CD4-positive, alpha-beta T cell treated with Interleukin-10 for 1 hour (primary cell): ENCODE measurements around the gene ANXA3.
"Not testable (repeated sequence)": the region's sequence is repeated elsewhere in the genome, so short reads cannot be mapped to it uniquely, and the experiment has no call there.

Experiments used
- DNase-seq: peaks from one replicate; pipeline ENCODE4 v3.0.0-alpha.2; 2020

The ANXA3 gene, protein sequence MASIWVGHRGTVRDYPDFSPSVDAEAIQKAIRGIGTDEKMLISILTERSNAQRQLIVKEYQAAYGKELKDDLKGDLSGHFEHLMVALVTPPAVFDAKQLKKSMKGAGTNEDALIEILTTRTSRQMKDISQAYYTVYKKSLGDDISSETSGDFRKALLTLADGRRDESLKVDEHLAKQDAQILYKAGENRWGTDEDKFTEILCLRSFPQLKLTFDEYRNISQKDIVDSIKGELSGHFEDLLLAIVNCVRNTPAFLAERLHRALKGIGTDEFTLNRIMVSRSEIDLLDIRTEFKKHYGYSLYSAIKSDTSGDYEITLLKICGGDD

DNA sequence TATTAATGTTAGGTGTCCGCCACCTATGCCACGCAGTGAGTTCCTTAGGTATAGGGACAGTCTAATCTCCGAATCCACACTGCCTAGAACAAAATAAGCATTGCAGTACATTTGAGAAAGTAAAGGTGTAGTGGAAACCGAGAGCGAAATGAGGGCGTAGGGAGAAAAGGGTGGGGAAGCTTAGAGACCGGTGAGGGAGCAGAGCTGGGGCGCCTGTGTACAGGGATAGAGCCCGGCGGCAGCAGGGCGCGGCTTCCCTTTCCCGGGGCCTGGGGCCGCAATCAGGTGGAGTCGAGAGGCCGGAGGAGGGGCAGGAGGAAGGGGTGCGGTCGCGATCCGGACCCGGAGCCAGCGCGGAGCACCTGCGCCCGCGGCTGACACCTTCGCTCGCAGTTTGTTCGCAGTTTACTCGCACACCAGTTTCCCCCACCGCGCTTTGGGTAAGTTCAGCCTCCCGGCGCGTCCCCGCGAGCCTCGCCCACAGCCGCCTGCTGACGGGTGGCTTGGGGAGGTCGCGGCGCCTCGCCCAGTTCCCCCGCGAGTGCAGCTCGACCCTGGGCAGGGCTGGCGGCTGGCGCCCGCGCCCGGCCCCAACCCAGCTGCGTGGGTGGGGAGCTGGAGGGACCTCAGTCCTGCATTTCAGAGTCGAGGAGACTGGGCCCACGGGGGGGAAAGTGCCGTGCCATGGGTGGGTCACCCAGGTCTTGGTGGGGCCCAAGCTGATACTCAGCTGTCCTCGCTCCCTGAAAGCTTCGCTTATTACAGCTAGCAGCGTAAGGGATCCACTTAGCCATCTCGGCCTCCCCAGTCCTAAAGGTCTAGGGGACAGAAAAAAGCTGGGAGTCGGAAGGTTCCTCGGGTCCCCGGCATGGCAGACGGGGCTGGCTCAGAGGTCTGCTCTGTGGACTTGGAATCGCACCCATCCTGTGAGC, at the start of gene ANXA3:
Gene ANXA3 (plus strand): TSS at position 351 of the 932 bp plus-strand sequence. CDS start 2,704 bp downstream, outside the sequence.
- no peak for DNase-seq

DNA sequence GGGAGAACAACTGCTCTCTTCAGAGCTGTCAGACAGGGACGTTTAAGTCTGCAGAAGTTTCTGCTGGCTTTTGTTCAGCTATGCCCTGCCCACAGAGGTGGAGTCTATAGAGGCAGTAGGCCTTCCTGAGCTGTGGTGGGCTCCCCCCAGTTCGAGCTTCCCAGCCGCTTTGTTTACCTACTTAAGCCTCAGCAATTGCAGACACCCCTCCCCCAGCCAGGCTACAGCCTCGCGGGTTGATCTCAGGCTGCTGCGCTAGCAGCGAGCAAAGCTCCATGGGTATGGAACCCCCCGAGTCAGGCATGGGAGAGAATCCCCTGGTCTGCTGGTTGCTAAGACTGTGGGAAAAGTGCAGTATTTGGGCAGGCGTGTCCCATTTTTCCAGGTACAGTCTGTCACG, 45.3 kb upstream of the ANXA3 start:
- not testable (repeated sequence) for DNase-seq

DNA sequence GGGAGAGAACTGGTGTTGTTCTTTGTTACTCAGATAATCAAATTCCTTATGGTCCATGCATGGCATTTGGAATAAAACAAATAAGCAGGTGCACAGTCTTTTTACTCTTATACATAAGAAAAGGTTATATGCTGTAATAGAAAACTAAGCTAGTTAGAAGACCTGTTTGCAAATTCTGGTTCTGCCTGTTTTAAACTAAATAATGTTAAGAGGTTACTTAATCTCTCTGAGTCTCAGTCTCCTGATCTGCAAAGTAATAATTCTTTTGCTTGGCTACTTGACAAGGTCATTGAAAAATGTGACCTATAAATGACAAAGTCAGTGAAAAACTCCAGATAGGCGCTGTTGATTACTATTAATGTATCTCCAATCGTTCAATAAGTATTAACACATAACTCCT, 42.5 kb upstream of the ANXA3 start:
- DNase-seq = no peak

DNA sequence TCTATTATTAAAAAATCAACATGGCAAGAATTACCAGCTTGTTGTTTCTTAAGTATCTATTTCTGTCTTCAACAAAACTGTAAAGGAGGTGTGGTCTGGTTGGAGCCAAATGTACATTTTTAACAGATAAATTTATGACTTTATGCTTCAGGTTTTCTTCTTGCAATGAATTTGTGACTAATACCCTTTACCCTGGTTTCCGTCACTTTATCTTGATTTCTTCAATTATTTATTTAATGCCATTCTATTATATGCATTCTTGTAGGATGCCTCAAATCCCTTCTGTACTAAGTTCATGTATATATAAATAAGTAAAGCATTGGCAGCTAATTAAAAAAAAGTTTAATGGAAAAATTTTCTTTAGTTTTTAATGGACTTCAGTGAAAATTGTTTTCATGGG, 41.5 kb upstream of the ANXA3 start:
- no peak for DNase-seq

DNA sequence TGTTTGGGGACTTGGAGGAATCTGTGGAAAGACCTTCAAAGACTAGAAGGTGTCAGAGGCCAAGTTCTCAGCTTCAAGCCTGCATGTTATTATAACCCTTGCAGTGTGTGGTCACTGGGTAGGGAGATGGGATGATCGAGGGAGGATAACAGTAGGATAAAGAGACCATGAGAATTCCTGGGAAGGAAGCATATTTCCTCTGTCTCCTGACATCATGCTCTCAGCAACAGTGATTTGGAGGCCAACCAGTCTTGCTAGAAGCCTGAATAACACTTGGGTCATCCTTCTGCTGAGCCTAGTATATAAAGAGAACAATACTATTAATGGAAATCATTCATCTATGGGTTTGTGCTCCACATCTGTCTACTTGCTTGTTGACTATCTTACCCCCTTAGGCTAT, 40.9 kb upstream of the ANXA3 start:
- no peak for DNase-seq

DNA sequence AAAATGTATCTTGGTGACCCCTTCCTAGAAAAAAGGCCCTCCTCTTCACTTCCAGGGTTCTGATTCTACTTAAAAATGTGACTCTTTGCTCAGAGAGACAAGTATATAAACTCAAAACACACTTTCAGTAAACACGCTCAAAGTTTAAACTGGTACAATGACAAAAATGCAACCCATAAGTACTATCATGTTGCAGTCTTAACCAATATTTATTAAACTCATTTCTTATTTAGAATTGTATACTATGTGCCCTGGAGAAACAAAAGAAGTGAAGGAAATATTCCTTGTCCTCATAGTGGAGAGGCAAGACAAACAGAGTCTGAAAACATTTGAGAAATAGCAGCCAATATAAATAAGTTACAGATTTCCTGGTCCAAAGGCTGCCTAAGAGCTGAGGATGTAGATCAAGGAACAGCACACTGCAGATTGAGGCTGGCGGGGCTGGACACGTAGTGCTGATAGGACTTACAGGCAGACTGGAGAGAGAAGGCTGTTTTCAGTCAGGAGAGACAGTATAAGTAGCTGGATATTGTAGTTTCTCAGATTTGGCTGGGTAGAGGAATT, 39.1 kb upstream of the ANXA3 start:
- DNase-seq = no peak

DNA sequence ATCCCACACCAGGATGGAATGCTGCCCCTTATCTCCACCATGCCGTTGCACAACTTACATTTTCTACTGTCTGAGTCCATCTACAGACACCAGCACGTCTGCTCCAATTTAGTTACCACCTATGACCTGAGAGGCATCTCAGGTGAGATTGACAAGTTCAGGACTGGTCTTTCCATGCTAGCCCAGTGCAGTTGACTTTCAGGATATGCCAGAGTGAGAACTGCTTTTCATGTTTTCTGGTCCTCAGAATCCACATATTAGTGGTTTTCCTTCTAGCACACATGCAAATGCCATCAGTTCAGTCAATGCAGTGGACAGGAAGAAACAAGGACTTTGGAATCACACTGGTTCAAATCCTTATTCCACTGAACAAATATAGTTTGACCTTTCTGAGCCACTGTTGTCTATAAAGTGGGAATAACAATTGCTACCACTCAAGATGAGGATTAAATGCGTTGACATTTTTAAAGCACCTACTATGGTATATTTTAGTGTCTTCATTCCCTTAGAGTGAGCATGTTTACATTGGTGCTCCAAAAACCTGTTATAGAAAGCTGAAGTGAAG, 38.1 kb upstream of the ANXA3 start:
- DNase-seq = no peak

DNA sequence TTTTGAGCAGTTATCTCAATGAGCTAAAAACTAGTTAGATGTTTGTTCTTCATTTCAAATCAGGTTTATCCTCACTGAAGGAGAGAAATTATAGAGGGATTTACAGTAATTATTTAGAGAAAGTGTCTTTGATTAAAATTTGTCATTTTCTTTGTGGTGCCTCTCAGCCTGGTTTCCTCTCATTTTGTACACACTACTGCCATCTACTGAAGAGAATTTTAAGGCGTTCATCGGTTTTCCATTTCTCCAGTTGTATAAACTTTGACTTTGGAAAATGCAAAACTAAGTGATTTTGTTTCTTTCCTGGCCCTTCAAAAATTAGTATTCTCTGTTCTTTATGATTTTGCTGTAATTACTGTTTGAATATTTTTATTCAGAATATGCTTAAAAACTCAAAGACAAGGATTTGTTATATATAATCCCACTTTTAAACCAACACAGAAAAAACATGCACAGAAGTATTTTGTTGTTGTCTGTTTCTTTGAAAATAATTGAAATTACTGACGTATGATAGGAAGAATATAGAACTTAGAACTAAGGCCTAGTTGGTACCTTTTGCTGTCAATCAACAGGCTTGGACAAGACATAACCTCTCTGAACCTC, 34.4 kb upstream of the ANXA3 start:
- DNase-seq = no peak

DNA sequence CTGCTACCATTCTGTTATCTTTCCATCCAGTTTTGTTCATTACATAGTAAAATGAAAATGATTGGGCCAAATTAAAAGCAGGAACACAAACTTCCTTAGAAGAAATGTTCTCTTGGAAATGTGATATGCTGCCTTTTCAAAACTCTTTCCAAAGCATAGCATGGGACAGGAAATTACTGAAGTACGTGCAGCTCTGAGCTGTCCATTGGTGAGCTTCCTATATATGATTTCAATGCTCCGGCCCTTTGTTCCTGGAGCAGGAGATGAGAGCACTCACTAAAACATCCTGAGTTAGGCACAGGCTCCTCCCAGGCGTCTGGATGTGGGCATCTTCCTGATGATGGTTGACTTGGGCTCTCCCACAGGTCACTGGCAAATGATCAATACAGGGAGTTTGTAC, 33.0 kb upstream of the ANXA3 start:
- DNase-seq = no peak

DNA sequence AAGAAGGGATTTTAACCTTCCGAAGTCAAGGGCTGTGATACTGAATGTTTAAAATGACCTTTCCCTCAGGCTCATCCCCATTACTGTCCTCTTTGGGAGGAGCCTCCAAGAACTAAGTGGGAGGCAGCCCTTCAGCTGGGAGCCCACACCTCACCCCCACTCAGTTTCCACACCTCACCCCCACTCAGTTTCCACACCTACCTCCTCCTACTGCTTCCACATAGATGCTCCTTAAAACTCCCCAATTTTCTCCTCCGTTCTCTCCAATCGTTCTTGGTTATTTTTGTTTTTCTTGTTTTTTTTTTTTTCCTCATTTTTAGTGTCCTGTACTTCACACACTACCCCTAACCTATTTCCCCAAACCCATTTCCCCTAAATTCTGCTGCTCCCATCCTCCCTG, 31.6 kb upstream of the ANXA3 start:
- no peak for DNase-seq

DNA sequence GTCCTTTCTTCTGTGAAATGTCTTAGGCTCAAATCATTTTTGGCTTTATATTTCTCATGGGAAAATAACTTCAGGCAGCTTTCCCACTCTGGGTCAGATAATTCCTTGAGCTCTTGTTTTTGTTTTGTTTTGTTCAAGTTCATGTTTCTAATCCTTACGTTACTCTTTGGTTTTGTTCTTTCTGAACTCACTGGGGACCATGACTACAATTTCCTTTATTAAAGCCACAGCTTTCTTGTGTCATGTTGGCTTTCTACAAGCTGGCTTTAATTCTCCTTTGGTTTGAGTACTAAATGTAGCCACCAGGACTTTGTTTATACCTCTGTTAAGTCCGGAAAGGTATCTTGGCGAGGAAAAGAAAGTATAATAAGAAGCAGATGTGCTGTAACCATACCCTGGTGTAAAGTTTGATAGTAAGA, 30.8 kb upstream of the ANXA3 start:
- DNase-seq = no peak

DNA sequence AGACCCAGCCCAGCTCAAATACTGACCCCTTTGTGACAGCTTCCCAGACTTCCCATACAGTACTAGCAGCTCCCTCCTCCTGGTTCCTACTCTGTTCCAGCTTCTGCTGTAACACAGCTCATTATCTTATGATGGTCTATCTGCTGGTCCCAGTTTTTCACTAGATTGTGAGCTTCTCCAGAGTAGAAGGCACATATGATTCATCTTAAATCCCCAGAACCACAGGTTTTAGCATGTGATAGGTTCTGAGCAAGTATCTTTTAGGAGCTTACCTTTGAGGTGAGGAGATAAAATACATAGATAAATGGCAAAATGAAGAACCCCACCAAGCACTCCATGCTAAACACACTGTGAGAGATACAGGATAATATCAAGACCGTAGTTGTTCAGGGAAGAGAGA, 27.6 kb upstream of the ANXA3 start:
- no peak for DNase-seq

DNA sequence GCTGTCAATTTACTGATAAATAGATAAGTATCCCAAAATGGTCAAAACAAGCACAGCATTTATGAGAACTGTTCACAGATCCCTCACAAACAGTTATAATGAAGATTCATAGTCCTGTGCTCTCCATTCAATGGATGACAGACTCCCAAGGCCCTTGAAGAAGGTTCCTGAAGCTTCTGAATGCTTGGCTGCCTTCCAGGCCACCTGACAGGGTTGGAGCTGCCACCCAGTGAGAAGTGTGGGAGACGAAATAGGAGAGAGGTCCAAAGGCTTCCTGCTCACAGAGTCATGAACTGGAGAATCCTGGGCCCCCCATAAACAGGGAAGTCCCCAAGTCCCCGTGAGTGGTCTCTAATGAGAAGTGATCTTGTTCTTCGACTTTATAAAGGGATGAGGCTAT, 26.0 kb upstream of the ANXA3 start:
- DNase-seq = no peak

DNA sequence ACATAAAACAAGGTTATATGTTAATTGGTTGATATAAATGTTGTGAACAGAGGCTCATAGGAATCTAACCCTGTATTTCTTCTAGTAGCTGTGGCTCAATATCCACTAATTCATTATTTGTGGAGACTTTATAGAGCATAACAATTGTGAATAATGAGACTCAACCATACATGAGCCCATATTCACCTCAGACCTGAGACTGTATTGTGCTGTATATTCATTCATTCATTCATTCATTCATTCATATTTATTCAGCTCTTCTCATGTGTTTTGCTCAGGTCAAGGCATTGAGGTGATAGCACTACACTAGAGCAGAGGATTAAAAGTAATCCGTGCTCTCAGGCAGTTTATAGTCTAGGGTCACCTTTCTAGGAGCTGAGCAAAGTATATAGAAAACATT, 24.5 kb upstream of the ANXA3 start:
- no peak for DNase-seq

DNA sequence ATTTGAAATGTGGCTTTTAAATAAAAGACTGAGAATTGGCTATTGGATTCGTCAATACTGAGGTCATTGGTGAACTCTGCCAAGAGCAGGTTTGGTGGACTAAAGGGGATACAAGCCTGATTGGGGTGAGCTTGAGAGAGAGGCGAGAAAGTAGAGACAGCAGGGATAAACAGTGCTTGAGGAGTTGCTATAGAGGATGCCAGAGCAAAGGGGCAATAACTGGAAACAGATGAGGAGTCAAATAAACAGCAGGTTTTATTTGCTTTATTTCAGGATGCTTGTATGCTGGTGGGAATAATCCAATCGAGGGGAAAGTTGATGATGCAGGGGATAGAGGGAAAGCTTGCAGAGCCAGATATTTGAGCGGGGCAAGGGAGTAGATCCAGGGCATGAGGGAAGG, 24.0 kb upstream of the ANXA3 start:
- DNase-seq = no peak

DNA sequence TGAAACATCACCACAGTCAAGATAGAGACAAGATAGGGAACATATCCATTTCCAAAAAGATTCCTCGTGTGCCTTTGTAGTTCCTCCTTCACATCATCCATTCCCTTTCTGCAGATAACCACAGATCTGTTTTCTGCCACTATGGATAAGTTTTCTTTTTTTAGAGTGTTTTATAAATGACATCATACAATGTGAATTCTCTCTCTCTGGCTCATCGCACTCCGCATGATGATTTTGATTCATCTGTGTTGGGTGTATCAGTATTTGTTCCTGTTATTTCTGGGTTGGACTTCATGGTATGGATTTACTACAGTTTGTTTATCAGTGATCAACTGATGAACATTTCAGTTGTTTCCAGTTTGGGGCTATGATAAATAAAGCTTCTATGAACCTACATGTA, 23.2 kb upstream of the ANXA3 start:
- no peak for DNase-seq

DNA sequence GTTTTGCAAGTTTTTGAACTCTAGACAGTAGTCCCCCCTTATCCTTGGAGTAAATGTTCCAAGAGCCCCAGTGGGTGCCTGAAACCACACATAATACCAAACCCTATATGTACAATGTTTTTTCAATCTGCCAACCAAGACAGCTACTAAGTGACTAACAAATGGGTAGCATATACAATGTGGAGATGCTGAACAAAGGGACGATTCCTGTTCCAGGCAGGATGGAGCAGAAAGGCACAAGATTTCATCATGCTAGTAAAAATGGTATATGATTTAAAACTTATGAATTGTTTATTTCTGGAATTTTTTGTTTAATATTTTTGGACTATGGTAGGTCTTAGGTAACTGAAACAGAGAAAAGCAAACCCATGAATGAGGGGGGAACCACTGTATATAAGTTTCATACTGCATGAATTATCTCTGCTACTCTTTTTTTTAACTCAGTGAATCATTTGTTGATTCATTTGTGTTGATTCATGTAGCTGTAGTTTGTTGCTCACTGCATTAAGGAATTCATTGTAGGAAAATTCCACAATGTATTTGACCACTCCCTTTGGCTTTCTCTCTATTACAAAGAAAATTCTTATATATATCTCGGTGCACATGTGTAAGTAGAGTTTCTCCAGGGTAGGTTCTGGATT, 21.9 kb upstream of the ANXA3 start:
- DNase-seq = no peak

DNA sequence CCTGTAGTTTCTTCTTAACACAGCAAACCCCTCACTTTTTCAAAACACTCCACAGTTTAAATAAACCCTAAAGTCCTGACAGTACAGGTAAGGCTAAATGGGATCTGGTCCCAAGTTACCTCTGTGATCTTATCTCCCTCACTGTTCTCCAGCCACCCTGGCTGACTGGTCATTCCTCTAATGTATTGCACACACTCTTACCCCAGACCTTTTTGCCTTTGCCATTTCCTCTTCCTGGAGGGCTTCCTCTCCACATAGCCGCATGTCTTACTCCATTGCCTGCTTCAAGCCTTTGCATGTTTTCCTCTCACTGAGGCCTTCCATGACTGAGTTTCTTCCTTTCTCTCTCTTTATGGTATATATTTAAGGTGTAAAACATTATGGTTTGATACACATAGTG, 19.5 kb upstream of the ANXA3 start:
- DNase-seq = no peak

DNA sequence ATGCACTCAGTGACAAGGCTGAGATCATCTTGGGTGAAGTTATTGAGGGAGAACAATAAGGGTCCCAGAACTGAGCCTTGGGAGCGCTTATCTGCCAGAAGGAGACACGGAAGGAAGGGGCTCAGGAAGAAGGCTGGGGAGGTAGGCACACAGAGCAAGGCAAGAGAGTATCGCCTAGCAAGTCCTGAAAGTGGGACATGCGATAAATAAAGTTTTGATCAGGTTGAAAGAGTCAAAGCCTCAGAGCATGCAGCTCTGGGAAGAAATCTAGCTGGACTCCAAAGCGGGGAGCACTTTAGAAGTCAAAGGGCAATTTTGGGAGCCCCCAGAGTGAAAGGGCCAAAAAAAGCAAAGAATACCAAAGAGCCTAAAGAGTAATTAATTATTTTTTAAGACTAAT, 17.7 kb upstream of the ANXA3 start:
- DNase-seq = no peak

DNA sequence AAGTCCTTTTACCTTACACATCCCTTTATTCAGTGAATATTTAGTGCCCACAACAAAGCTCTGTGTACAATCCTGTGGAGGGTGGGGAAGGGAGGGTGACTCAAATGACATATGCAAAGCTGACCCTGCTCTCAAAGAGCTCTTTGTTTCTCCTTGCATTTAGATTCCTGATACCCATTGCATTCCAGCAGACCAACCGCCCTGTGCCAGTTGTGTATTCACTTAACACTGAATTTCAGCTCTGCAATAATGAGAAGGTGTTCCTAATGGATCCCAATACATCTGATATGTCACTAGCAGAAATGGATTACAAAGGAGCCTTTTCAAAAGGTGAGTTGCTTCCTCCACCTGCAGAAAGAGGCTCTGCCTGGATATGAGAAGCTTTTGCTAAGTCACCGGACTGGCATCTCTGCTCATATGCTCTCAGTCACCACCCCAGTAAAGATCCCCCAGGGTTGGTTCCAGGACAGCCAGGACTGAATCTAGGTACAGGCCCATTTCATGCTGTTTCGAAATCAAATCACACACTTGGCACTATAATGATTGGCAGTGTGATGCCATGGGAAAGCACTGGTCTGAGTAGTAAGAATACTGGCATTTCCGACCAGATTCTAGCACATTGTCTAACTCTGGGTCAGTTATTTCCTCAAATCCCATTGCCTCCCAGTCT, 17.1 kb upstream of the ANXA3 start:
- DNase-seq = no peak

DNA sequence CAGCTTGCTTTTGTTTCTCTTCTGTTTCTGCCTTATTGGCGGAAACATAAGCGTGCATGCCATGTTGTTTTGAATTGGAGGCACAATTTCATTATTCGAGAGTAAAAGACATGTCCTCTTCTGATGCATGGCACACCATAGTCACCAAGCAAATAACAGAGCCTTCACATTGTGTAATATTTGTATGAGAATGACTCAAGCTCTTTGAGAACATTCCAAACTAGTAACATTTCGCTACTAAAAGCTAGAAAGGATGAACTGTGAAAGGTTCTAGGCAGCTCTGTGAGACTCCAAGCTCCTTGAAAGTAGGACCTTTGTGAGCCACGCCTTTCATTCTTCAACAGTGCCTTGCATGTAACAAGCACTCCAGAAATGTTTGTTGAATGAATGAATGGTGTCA, 9.2 kb upstream of the ANXA3 start:
- DNase-seq = no peak
